GM12801 (cell line): Measurements from ENCODE around the gene PRAC1.

Experiments
- TF ChIP-seq, protein P1 (sequence below): IDR thresholded peaks from one replicate; pipeline ENCODE4 v1.5.1; 2011; ENCODE audit warnings: control low read depth; ENCODE audit not compliant: insufficient read length; ENCODE audit errors: extremely low read depth

PRAC1 gene

DNA sequence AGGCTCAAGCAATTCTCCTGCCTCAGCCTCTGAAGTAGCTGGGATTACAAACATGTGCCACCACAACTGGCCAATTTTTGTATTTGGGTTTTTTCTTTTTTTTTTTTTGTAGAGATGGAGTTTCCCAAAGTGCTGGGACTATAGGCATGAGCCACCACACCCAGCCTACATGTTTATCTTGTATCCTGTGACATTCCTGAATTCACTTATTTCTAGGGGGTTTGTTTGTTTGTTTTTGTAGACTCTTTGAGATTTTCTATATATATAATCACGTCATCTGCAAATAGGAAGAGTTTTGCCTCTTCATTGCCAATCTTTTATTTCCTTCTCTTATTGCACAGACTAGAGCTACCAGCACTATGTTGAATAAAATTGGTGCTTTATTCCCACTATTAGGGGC lies 29.1 kb downstream of the PRAC1 start:
- TF ChIP-seq, protein P1, sequence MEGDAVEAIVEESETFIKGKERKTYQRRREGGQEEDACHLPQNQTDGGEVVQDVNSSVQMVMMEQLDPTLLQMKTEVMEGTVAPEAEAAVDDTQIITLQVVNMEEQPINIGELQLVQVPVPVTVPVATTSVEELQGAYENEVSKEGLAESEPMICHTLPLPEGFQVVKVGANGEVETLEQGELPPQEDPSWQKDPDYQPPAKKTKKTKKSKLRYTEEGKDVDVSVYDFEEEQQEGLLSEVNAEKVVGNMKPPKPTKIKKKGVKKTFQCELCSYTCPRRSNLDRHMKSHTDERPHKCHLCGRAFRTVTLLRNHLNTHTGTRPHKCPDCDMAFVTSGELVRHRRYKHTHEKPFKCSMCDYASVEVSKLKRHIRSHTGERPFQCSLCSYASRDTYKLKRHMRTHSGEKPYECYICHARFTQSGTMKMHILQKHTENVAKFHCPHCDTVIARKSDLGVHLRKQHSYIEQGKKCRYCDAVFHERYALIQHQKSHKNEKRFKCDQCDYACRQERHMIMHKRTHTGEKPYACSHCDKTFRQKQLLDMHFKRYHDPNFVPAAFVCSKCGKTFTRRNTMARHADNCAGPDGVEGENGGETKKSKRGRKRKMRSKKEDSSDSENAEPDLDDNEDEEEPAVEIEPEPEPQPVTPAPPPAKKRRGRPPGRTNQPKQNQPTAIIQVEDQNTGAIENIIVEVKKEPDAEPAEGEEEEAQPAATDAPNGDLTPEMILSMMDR, result no peak

DNA sequence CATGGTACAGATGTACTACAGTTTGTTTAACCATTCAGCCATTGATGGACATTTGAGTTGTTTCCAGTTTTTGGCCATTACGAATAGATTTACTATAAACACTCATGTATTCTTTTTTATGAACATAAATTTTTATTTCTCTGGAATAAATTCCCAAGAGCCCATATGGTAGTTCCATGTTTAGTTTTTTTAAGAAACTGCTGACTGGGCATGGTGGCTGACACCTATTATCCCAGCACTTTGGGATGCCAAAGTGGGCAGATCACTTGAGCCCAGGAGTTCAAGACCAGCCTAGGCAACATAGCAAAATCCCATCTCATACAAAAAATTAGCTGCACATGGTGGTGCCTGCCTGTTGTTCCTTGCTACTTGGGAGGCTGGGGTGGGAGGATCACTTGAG lies 30.3 kb downstream of the PRAC1 start:
- TF ChIP-seq, protein P1, result no peak

DNA sequence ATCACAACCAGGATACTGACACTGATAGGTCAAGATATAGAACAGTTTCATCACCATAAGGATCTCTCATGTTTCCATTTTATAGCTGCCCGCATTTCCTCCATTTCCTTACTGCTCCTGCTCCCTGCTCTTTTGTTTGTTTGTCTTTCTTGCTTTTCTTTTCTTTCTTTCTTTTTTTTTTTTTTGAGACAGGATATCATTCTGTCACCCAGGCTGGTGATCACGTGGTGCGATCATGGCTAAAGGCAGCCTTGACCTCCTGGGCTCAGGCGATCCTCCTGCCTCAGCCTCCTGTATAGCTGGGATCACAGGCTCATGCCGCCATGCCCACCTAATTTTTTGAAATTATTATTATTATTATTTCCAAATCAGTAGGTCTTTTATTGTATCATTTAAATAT lies 31.7 kb downstream of the PRAC1 start:
- TF ChIP-seq, protein P1, result no peak

DNA sequence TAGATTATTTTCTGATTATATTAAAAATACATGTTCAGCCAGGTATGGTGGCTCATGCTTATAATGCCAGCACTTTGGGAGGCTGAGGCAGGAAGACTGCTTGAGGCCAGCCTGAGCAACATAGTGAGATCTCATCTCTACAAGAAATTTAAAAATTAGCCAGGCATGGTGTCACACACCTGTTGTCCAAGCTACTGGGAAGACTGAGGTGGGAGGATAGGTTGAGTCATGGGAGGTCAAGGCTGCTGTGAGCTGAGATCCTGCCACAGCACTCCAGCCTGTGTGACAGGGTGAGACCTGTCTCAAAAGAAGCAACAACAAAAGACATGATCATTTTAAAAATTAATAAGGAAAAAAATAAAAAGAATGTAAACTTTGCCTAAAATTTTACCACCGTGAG lies 40.7 kb downstream of the PRAC1 start:
- TF ChIP-seq, protein P1, result no peak

DNA sequence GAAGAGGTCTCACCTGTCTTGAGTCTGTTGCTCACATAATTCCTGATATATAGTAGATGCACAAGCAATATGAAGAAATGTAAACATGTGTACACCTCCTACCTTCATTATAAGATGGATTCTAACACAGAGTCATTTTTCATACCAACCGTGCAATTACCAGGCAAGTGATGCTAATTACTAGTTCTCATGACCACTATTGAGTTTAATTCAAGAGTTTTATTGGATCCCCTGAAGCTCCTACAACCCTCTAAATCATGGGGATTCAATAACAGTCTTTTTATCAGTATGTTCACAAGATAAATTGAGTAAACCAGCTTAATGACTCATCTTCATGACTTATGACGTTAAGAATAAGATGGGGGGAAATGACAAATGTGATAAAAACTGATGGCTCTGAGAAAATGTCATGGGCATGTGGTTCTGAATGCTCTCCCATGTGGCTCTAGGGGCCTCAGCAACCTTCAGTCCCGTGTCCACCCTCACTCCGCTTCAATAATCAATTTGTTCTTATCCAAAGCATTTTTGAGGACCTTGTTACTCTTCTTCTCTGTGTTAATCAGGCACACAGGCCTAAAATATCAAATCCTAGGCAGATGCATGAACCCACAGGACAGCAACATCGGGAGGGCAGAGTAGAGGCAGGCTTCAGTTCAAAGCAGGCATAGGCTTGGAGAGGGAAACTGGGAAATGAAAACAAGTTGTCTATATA lies 42.8 kb downstream of the PRAC1 start:
- TF ChIP-seq, protein P1, result no peak

DNA sequence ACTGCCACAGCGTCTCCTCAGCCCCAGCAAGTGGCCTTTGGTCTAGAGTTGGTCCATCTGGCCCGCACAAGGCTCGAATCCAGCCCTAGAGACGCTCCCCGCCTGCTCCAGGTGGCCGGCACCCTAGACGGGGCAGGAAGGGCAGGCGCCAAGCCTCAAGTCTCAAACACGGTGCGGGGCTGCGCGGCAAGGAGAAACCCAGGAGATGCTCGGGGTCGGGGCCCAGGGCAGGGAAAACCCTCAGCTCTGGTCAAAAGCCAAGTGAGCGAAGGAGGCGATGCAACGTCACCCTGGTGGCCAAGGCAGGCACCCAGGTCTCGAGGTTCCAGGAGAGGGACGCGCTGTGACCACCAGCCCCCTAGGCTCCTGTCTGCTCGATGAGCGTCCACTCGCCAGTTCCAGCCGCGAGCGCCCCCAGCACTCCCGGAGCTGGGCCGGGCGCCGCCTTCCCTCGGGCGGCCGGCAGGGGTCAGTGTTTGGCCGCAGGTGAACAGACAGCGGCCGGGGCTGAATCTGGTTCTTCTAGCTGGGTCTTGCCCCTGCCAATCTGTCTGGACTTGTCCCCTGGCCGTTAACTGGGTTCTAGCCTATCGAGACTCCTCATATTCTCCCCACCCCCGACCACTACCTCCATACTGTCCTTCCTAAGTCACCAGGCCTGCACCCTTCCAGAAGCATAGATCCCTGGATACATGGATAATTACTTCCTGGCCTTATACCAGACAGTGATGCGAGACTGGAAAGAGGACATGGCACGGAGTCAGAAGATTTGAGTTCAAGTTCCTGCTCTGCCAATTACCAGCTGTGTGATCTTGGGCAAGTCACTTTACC lies 44.0 kb downstream of the PRAC1 start:
- TF ChIP-seq, protein P1, result no peak

DNA sequence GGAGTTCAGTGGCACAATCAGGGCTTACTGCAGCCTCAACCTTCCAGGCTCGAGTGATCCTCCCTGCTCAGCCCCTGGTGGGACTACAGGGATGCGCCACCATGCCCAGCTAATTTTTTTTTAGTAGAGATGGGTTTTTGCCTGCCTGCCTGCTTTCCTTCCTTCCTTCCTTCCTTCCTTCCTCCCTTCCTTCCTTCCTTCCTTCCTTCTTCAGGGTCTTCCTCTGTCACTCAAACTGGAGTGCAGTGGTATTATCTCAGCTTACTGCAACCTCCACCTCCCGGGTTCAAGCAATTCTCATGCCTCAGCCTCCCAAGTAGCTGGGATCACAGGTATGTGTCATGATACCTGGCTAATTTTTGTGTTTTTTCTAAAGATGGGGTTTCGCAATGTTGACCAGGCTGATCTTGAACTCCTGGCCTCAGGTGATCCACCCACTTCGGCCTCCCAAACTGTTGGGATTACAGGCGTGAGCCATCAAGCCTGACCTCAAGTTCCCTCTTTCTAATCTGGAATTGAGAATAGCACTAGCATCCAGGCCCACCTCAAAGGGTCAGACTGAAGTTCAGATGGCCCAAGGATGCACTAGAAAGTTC lies 45.3 kb downstream of the PRAC1 start:
- TF ChIP-seq, protein P1, result no peak
